GM19468 (cell line): ENCODE data around the gene ZNF217.
"Not testable (repeated sequence)": the region's sequence is repeated elsewhere in the genome, so short reads cannot be mapped to it uniquely, and the experiment has no call there.

ENCODE experiments used
- ATAC-seq: cut with Tn5 transposase; IDR thresholded peaks from one replicate; pipeline ENCODE4 v1.9.1; 2021; ENCODE audit warnings: mild to moderate bottlenecking, moderate library complexity, moderate number of reproducible peaks; ENCODE audit not compliant: unreplicated experiment; ENCODE audit errors: extremely low read depth

Gene ZNF217

DNA sequence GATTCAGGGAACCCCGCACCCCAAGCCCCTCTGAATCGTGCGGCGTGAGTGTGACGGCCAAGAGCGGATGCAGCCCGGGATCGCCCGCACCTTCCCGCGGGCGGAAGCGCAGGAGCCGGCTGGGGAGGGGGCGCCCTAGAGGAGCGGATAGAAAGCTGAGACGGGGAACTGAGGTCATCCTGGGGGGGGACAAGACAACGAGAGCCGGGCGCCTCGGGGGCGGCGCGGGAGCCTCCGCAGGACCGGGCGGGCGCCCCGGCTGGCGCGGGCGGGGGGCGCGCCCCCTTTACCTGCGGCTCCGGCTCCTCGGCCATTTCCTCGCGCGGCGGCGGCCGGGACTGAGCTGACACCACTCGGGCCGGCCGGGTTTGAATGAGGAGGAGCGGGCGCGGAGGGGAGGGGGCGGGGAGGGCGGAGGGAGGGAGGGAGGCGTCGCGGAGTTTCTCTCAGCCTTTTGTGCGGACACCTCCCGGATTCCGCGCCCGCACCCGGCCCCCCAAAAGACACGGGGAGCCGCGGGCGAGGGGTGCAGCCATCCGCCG is at the start of gene ZNF217:
TSS of gene ZNF217 (minus strand) at position 374 of the 542 bp plus-strand sequence. CDS start 11,013 bp downstream, outside the sequence.
- not testable (repeated sequence) for ATAC-seq

GRCh38 chr20:53643031-53643832 is 49.6 kb upstream of the ZNF217 start:
- ATAC-seq, result peak; percentile 88

DNA sequence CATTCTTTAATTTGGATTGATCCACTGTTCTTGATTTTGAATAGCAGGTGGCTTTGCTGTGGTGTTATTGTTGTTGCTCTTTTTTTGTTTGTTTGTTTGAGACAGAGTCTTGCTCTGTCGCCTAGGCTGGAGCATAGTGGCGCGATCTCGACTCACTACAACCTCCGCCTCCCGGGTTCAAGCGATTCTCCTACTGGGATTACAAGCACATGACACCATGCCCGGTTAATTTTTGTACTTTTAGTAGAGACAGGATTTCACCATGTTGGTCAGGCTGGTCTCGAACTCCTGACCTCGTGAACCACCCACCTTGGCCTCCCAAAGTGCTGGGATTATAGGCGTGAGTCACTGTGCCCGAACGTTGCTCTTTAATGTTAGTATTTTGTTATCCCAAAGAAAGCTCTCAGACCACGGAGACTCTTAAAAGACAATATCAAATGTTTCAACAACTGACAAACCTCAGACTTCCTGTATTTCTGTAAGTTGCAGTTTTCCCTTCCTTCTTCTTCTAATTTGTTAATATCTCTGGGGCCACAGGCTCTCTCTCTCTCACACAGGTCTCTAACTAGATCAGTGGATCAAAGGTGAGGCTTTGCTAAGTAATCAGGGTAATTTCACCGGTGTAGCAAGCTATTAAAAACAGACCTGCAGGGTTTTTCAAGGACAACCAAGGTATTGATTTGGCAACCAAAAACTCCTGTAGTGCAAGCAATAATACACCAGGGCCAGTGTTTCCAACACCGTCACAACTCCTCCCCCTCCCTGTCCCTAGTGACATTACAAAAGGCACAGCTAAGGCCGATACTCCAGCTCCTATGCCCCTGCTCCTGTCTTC is 48.8 kb upstream of the ZNF217 start:
- ATAC-seq, result no peak

- ATAC-seq, result no peak
These were observed 46.2 kb upstream of the ZNF217 start for GRCh38 chr20:53639647-53640440.

DNA sequence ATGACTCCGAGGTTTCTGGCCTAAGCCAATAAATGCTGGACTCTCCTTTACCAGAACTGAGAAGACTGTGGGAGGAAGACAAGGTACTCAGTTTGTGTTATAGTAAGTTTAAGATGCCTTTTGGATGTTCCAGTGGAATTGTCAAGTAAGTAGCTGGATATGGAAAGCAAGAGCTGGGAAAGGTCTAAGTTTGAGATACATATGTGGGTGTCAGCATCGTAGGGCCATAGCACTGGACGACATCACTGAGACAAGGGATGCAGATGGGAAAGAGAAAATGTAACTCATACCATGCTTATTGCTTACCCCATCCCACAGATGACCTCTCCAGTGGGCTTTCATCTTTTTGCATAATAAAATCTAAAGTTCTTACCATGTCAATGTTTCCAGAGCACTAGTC is 45.5 kb upstream of the ZNF217 start:
- ATAC-seq, result no peak

- not testable (repeated sequence) for ATAC-seq
These were observed 43.7 kb upstream of the ZNF217 start for GRCh38 chr20:53637310-53637709.

DNA sequence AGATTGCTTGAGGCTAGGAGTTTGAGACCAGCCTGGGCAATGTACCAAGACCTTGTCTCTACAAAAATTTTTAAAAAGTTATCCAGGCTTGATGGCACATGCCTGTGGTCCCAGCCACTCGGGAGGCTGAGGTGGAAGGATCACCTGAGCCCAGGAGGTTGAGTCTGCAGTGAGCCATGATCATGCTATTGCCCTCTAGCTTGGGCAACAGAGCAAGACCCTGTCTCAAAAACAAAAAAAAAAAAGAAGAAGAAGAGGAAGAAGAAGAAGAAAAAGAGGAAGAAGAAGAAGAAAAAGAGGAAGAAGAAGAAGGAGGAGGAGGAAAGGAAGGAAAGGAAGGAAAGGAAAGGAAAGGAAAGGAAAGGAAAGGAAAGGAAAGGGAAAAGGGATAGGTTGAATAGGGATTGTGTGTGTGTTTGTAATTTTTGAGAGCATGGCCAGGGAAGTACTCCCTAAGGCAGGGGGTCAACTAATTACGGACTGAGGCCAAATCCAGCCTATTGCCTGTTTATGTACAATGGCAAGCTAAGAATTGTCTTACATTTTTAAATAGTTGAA is 43.0 kb upstream of the ZNF217 start:
- ATAC-seq, result no peak

GRCh38 chr20:53635221-53635620 is 41.6 kb upstream of the ZNF217 start:
- no peak for ATAC-seq

DNA sequence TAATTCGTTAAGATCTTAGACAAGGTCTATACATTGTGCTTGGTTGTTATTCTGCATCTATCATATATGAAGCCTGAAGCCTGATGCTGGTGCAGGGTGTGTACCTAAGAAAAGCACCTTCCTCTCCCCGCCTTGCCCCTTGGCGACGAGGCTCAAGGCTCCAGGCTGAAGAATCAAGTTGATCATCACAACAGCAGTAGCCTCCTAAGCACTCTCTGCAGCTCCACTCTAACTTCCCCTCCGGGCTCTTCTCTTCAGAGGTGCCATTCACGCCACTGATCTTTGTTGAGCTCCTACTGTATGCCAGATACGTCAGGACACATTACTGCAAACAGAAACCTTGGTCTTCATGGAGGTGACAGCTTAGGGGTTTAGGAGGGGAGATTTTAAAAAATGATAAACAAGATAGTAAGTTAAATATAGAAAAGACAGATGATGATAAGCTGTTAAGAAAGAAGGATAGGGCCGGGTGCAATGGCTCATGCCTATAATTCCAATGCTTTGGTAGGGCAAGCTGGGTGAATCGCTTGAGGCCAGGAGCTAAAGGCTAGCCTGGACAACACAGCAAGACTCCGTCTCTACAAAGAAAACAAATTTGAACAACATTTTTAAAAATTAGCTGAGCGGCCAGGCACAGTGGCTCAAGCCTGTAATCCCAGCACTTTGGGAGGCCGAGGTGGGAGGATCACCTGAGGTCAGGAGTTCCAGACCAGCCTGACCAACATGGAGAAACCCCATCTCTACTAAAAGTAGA is 38.4 kb upstream of the ZNF217 start:
- no peak for ATAC-seq

DNA sequence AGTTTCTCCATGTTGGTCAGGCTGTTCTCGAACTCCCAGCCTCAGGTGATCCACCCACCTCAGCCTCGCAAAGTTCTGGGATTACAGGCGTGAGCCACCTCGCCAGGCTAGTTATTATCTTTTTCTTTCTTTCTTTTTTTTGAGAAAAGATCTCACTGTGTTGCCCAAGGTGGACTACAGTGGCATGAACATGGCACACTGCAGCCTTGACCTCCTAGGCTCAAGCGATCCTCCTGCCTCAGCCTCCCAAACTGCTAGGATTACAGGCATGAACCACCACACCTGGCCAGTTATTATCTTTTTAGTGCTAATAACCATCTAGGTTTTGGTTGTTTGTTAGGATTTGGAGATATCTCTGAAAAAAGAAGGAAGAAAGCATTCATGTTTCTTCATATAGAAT is 35.8 kb upstream of the ZNF217 start:
- no peak for ATAC-seq

DNA sequence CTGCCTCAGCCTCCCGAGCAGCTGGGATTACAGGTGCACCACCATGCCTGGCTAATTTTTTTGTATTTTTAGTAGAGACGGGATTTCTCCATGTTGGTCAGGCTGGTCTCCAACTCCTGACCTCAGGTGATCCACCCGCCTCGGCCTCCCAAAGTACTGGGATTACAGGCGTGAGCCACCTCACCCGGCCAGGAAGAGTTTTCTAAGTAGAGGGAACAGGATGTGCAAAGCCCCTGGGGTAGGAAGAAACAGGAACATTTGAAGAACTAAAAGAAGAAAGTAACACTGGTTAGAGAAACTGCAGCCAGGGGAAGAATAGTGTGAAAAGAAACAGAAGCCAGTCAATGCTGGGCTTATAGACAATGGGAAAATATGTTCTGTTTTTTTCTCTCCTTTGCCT is 35.1 kb upstream of the ZNF217 start:
- ATAC-seq, result not testable (repeated sequence)

DNA sequence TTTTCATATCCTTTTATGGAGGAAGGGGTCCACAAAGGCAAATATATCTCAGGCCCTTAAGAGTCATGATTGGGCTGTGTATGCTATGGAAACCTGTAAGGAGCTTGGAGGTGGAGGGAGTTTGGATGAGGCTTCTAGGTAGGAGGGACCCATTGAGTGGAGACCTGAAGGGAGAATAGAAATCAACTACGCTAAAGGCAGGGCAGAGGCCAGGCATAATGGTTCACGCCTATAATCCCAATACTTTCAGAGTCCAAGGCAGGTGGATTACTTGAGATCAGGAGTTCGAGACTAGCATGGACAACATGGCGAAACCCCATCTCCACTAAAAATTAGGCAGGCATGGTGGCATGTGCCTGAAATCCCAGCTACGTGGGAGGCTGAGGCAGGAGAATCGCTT is 34.4 kb upstream of the ZNF217 start:
- no peak for ATAC-seq

DNA sequence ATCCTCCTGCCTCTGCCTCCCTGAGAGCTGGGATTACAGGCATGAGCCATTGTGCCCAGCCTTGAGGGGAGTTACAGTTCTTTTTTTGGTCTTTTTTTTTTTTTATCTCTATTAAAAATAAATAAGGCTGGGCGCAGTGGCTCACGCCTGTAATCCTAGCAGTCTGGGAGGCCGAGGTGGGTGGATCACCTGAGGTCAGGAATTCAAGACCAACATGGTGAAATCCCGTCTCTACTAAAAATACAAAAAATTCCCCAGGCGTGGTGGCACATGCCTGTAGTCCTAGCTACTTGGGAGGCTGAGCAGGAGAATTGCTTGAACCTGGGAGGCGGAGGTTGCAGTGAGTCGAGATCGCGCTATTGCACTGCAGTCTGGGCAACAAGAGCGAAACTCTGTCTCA is 33.4 kb upstream of the ZNF217 start:
- not testable (repeated sequence) for ATAC-seq

DNA sequence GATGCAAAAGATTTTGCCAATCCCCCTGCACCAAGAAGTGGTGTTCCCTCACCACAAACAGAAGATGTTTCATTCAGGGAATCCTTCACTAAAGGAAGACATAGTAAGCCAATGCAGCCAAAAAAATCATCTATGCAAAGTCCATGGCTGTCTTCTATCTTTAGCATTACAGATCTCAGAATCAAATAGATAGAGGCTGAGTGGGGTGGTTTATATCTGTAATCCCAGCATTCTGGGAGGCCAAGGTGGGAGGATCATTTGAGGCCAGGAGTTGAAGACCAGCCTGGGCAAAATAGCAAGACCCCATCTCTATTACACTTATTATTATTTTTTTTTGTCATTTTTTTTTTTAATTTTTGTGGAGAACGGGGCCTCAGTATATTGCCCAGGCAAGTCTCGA is 32.9 kb upstream of the ZNF217 start:
- no peak for ATAC-seq

DNA sequence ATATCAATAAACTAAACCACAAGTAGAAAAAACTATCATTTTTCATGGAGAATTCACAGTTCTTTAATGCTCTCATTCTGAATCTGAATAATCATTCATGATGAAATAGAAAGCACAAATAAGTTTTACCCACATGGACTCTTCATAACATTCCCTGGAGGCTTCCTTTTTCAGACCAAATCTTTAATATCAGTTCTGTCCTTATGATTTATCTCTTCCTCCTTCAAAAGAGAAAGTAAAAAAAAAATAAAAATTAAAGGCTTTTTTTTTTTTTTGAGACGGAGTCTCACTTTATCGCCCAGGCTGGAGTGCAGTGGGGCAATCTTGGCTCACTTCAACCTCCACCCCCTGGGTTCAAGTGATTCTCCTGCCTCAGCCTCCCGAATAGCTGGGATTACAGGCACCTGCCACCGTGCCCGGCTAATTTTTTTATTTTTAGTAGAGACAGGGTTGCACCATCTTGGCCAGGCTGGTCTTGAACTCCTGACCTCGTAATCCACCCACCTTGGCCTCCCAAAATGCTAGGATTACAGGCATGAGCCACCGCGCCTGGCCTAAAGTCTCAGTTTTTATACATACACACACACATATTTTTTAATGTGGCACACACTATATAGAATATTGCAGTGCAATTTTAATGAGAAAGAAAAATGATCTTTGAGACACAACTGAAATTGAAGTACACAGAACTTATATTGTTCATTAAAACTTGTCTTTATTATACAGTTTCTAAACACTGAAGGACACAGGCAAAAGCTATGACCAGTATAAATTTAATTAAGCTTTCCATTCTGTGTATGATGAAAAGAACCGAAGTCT is 31.9 kb upstream of the ZNF217 start:
- ATAC-seq, result no peak

DNA sequence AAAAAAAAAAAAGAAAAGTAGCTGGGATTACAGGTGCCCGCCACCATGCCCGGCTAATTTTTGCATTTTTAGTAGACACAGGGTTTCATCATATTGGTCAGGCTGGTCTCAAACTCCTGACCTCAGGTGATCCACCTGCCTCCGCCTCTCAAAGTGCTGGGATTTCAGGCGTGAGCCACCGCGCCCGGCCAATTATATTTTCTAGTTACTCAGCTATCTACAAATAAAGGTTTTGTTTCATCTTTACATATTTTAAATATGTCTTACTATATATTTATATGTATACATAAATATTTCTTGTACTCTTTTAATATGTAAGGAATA is 31.2 kb upstream of the ZNF217 start:
- ATAC-seq, result not testable (repeated sequence)

DNA sequence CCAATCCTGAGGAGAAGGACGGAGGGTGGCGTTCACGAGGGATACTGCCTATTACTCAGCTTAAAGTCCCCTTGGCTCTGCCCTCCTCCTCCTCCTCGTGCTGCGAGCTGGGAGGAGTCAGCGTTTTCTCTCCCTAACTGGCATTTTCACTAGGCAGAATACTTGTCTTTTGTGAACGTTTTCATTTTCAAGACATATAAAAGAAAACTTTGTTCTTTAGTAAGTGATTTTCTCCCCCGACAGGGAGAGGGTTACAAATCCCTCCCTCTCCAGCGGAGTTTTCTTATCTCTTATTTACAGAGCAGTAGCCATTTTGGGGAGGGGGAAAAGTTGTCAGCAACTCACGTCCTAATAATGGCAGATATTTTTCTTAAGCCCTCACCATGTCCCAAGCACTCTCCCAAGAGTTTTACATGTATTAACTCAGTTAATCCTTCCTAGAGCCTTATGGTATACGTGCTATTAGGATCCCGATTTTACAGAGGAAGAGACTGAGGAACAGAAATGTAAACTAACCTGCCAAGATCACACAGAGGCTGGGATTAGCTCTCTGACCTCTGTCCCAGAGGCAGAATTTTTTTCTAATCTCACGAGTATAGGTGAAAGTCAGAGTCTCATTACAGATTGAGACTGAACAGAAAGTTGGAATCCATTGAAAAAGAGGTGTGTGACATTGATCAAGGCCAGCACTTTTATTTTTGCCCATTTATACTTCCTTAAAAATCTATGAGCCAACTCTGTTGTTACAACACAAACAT is 30.0 kb upstream of the ZNF217 start:
- no peak for ATAC-seq

DNA sequence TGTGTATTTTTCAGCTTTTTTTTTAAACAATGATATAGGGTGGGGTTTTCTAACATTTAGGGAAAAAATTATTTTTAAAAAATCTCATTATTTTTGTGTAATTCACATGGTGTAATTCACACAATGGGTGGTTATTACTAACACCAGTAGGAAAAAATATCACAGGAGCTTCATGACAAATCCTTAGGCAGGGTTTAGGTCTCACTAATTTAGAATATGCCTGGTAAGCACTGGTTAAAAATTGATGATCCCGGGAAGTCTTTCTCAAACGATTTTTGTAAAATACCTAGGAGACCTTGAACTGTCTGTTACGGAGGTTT is 29.5 kb upstream of the ZNF217 start:
- ATAC-seq, result no peak
